ENCODE results near the gene SLC1A2. TPM values are rescaled to one million over a fixed set of nuclear protein-coding genes. Genes with fewer than 3 reads are reported as not detected.
A peak's percentile ranks its signal among the peaks of the same experiment; 100 is the strongest.

SLC1A2 gene
- total and polyA plus RNA-seq, 4 donors, result 0.35 to 17.0 (median 1.1) TPM

DNA sequence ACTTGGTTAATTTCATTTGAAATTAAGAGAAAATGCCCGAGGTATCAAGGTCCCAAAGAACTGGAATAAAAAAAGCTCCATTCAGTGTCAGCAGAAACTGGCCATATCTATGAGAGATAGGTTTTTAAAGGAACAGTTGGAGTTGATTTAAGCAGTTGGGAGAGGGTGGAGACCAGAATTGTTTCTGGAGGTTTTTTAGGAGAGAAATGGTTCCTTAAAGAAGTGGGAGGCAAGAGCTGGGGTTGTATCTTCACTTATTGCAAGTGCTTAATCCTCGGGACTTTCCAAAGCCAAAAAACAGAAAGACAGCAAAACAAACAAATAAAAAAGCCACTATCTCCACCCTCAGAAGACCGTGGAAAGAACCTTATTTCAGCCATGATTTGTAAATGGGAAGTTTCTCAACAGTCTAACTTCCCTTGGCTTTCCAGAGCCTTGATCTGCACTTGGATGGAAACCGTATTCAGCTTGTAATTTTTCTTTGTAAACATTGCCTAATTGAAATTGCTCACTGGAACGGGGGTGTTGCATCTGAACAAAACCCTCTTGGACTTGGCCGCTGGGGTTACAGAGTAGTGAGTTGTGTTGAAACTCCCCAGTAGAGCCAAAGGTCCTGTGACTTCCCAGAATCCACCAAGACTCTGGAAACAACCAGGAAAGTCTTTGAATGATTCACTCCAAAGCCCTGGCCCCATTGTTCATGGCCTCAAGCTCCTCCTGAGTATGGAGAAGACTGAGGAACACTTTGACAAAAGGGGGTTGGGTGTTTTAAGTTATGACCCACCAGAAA, 115.6 kb downstream of the SLC1A2 start:
- Histone ChIP-seq H3K4me1 (ENCODE audit: control insufficient read depth in 5 of 5, insufficient read depth in 5 of 5, low read length in 5 of 5) (peaks cover 0 to 5% (median 3%) of the 10 kb centered on the region in 5 donors), H3K36me3 (ENCODE audit: control insufficient read depth in 4 of 4, insufficient read depth in 4 of 4, low read length in 4 of 4) (peaks cover 0 to 3% (median 0%) of the 10 kb centered on the region in 4 donors), H3K9ac (ENCODE audit: insufficient read depth in 1 of 2, low read length in 2 of 2) (no peak overlapping the region), H3K4me3 (no peak overlapping the region), H3K27ac (ENCODE audit: low read depth in 1 of 2, low read length in 1 of 2) (peak overlapping the region in 1 of 2 donors; percentile 91), H3K27me3 (ENCODE audit: control insufficient read depth in 3 of 3, insufficient read depth in 3 of 3, low read length in 2 of 3) (no peaks in the 10 kb centered on the region), H3K9me3 (ENCODE audit: control insufficient read depth in 4 of 4, insufficient read depth in 3 of 4, low read length in 3 of 4) (peaks cover 0 to 1% (median 0%) of the 10 kb centered on the region in 4 donors)
- 21 to 33% methylated on average over 6 of the region's 6 CpGs for WGBS, 2 donors
- ATAC-seq (ENCODE audit: insufficient read depth, low FRiP score) (peak; percentile 82), DNase-seq (peak; percentile 24 to 72 (median 49))
- TF ChIP-seq, protein P1, sequence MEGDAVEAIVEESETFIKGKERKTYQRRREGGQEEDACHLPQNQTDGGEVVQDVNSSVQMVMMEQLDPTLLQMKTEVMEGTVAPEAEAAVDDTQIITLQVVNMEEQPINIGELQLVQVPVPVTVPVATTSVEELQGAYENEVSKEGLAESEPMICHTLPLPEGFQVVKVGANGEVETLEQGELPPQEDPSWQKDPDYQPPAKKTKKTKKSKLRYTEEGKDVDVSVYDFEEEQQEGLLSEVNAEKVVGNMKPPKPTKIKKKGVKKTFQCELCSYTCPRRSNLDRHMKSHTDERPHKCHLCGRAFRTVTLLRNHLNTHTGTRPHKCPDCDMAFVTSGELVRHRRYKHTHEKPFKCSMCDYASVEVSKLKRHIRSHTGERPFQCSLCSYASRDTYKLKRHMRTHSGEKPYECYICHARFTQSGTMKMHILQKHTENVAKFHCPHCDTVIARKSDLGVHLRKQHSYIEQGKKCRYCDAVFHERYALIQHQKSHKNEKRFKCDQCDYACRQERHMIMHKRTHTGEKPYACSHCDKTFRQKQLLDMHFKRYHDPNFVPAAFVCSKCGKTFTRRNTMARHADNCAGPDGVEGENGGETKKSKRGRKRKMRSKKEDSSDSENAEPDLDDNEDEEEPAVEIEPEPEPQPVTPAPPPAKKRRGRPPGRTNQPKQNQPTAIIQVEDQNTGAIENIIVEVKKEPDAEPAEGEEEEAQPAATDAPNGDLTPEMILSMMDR (IDR thresholded peaks at IDR 0.05; ENCODE audit: control extremely low read depth, extremely low read depth), result no peak

DNA sequence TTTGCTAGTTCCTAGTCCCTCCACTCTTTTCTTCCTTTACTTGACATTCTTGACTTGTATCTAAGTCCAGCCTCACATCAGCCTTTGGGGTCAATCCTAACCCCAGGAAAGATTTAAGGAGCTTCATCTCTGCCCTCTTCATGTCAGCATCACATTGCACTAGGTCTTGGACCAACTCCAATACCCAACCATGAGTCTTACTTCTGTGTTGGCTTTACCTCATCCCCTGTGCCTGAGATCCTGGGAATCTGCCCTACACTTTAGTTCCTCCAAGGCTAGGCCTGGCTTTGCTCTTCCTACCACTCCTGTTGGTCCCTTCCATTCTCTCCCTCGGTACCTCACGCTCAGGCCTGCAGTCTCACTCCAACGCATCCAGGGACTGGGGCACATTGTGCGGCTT, 117.0 kb downstream of the SLC1A2 start:
- H3K9ac ChIP-seq (ENCODE audit: insufficient read depth in 1 of 2, low read length in 2 of 2), result no peak overlapping the region
- H3K4me3 ChIP-seq, result no peak overlapping the region
- WGBS, 2 donors, result 97% methylated on average over 4 of the region's 4 CpGs
- H3K4me1 ChIP-seq (ENCODE audit: control insufficient read depth in 5 of 5, insufficient read depth in 5 of 5, low read length in 5 of 5), result peaks cover 0 to 5% (median 2%) of the 10 kb centered on the region in 5 donors
- peaks cover 0 to 1% (median 0%) of the 10 kb centered on the region in 4 donors for H3K9me3 ChIP-seq (ENCODE audit: control insufficient read depth in 4 of 4, insufficient read depth in 3 of 4, low read length in 3 of 4)
- H3K36me3 ChIP-seq (ENCODE audit: control insufficient read depth in 4 of 4, insufficient read depth in 4 of 4, low read length in 4 of 4), result peaks cover 0 to 3% (median 0%) of the 10 kb centered on the region in 4 donors
- DNase-seq, result no peak
- TF ChIP-seq, protein P1 (IDR thresholded peaks at IDR 0.05; ENCODE audit: control extremely low read depth, extremely low read depth), result no peak
- H3K27ac ChIP-seq (ENCODE audit: low read depth in 1 of 2, low read length in 1 of 2), result no peak overlapping the region
- H3K27me3 ChIP-seq (ENCODE audit: control insufficient read depth in 3 of 3, insufficient read depth in 3 of 3, low read length in 2 of 3), result no peaks in the 10 kb centered on the region
- no peak for ATAC-seq (ENCODE audit: insufficient read depth, low FRiP score)

DNA sequence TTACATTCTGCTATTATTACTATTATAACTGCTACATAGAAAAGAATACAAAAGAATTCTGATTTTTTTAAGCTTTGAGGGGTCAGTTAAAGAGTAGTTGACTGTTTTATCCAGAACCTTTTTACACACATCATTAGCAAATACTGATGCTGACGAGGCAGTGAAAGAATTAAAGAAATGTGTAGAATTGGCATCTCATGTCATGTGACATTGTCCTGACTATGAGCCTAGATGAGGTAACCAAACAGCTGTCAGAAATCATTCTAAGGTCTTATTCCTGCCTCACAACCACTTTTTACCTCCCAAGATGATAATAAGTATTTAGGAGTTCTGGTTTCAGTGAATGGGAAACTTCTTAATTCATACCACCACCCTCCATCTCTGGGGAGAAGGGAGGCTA, 121.0 kb downstream of the SLC1A2 start:
- H3K4me3 ChIP-seq, result no peak overlapping the region
- TF ChIP-seq, protein P1 (IDR thresholded peaks at IDR 0.05; ENCODE audit: control extremely low read depth, extremely low read depth), result no peak
- ATAC-seq (ENCODE audit: insufficient read depth, low FRiP score) (no peak), DNase-seq (peak in 1 of 3 donors; percentile 22)
- no peak overlapping the region for H3K27ac ChIP-seq (ENCODE audit: low read depth in 1 of 2, low read length in 1 of 2)
- no peaks in the 10 kb centered on the region for H3K4me1 ChIP-seq (ENCODE audit: control insufficient read depth in 5 of 5, insufficient read depth in 5 of 5, low read length in 5 of 5)
- H3K9ac ChIP-seq (ENCODE audit: insufficient read depth in 1 of 2, low read length in 2 of 2), result no peak overlapping the region
- no peaks in the 10 kb centered on the region for H3K27me3 ChIP-seq (ENCODE audit: control insufficient read depth in 3 of 3, insufficient read depth in 3 of 3, low read length in 2 of 3)
- 84 to 89% methylated on average over 1 of the region's 1 CpG for WGBS, 2 donors
- peaks cover 0 to 3% (median 0%) of the 10 kb centered on the region in 4 donors for H3K36me3 ChIP-seq (ENCODE audit: control insufficient read depth in 4 of 4, insufficient read depth in 4 of 4, low read length in 4 of 4)
- H3K9me3 ChIP-seq (ENCODE audit: control insufficient read depth in 4 of 4, insufficient read depth in 3 of 4, low read length in 3 of 4), result no peaks in the 10 kb centered on the region

Data from lung (tissue), 12 donors.